H1 (cell line): ENCODE measurements around the gene CNPY4. TPM values are rescaled to one million over a fixed set of nuclear protein-coding genes. Genes with fewer than 3 reads are reported as not detected.

ENCODE experiments used
- CTCF ChIA-PET: fragments of 300-600 bp; sonication (Branson Sonifier 250); formaldehyde crosslinking; loops from one replicate; lab custom pipeline; 2021; ENCODE audit not compliant: partially characterized antibody; lab: Charles Lee
- POLR2A ChIA-PET: fragments of 300-600 bp; sonication (Branson Sonifier 250); formaldehyde crosslinking; loops from one replicate; lab custom pipeline; 2021; ENCODE audit warnings: inconsistent platforms; ENCODE audit not compliant: partially characterized antibody; lab: Charles Lee
- DNase-seq, 2 experiments: peaks; one replicate each; pipeline versions ENCODE4 v3.0.0 to v3.0.0-alpha.2; 2010 to 2022; ENCODE audit warnings: low spot score in 2 of 2, low read depth in 1 of 2, mixed read lengths in 1 of 2
- FAIRE-seq: peaks from 2 replicates; lab custom pipeline; 2011; peaks lifted over from hg19 to GRCh38; lab: Jason Lieb, UNC
- H2AFZ ChIP-seq: 2 replicates; pipeline ENCODE4 v1.8.1; 2012; ENCODE audit warnings: low read length, inconsistent platforms
- H2AK5ac ChIP-seq: 2 replicates; pipeline ENCODE4 v1.6.1; 2013; ENCODE audit warnings: low read depth, low read length
- H2BK120ac ChIP-seq: replicated peaks from 2 replicates; pipeline ENCODE3; 2013; ENCODE audit warnings: low read depth, low read length, inconsistent platforms
- H2BK12ac ChIP-seq: 2 replicates; pipeline ENCODE4 v1.6.1; 2013; ENCODE audit warnings: low read depth, low read length
- H2BK15ac ChIP-seq: 2 replicates; pipeline ENCODE4 v1.6.1; 2013; ENCODE audit warnings: low read length
- H2BK20ac ChIP-seq: 2 replicates; pipeline ENCODE4 v1.6.1; 2013; ENCODE audit warnings: low read length
- H2BK5ac ChIP-seq: 2 replicates; pipeline ENCODE4 v1.6.1; 2013; ENCODE audit warnings: low read depth, low read length
- H3K14ac ChIP-seq: 2 replicates; pipeline ENCODE4 v1.6.1; 2013; ENCODE audit warnings: inconsistent platforms; ENCODE audit not compliant: insufficient read length
- H3K18ac ChIP-seq: 2 replicates; pipeline ENCODE4 v1.6.1; 2013; ENCODE audit warnings: low read length; ENCODE audit errors: extremely low read depth
- H3K23ac ChIP-seq: 2 replicates; pipeline ENCODE4 v1.6.1; 2013; ENCODE audit warnings: inconsistent platforms; ENCODE audit not compliant: insufficient read length
- H3K23me2 ChIP-seq: 2 replicates; pipeline ENCODE4 v1.6.1; 2013; ENCODE audit warnings: low read depth, low read length
- H3K27ac ChIP-seq: 2 replicates; pipeline ENCODE4 v1.6.1; 2011; ENCODE audit warnings: low read depth, low read length, inconsistent platforms
- H3K27me3 ChIP-seq, 4 experiments: replicated peaks in 1 of 4; 1 replicate in 1 of 4; 2 replicates in 3 of 4; pipeline versions ENCODE4 v1.6.1 to v1.8.1; 2011 to 2013; ENCODE audit warnings: low read length in 3 of 4, mild to moderate bottlenecking in 3 of 4, inconsistent platforms in 2 of 4, mixed read lengths in 2 of 4, moderate library complexity in 1 of 4; ENCODE audit not compliant: control insufficient read depth in 3 of 4, insufficient read depth in 3 of 4; ENCODE audit errors: extremely low read depth in 1 of 4
- H3K36me3 ChIP-seq, 4 experiments: 2 replicates each; pipeline versions ENCODE4 v1.6.1 to v1.8.1; 2011 to 2013; ENCODE audit warnings: mild to moderate bottlenecking in 4 of 4, low read length in 3 of 4, moderate library complexity in 2 of 4, control low read depth in 1 of 4, inconsistent platforms in 1 of 4; ENCODE audit not compliant: insufficient read depth in 4 of 4, control insufficient read depth in 2 of 4
- H3K4ac ChIP-seq: replicated peaks from 2 replicates; pipeline ENCODE3; 2013; ENCODE audit warnings: low read length, low read depth, mixed read lengths, inconsistent platforms; ENCODE audit not compliant: insufficient read length
- H3K4me1 ChIP-seq, 4 experiments: replicated peaks in 1 of 4; 1 replicate in 1 of 4; 2 replicates in 3 of 4; pipeline versions ENCODE4 v1.6.1 to v1.8.1; 2011 to 2013; ENCODE audit warnings: low read length in 3 of 4, inconsistent platforms in 2 of 4, mixed read lengths in 1 of 4; ENCODE audit not compliant: insufficient read depth in 4 of 4, control insufficient read depth in 3 of 4
- H3K4me2 ChIP-seq, 2 experiments: 2 replicates each; pipeline versions ENCODE4 v1.6.1 to v1.8.1; 2011 to 2013; ENCODE audit warnings: low read depth in 2 of 2, low read length in 2 of 2, control low read depth in 1 of 2, inconsistent platforms in 1 of 2, mild to moderate bottlenecking in 1 of 2; ENCODE audit not compliant: insufficient read depth in 1 of 2
- H3K4me3 ChIP-seq, 4 experiments: fragments of 200-600, 300-600 bp in 1 of 4; sonication (generic), shearing (Covaris generic), sonication (Bioruptor Twin) in 1 of 4; 2 replicates each; pipeline versions ENCODE4 v1.5.1 to v1.8.1; 2011 to 2016; ENCODE audit warnings: low read length in 4 of 4, low read depth in 3 of 4, control low read depth in 2 of 4, inconsistent platforms in 2 of 4, mild to moderate bottlenecking in 2 of 4, mixed read lengths in 1 of 4, moderate library complexity in 1 of 4; ENCODE audit not compliant: insufficient read depth in 2 of 4; ENCODE audit errors: extremely low read depth in 1 of 4
- H3K56ac ChIP-seq: replicated peaks from 2 replicates; pipeline ENCODE3; 2013; ENCODE audit warnings: low read depth, mild to moderate bottlenecking, mixed read lengths, low read length, inconsistent platforms; ENCODE audit not compliant: insufficient read length
- H3K79me1 ChIP-seq: 2 replicates; pipeline ENCODE4 v1.6.1; 2013; ENCODE audit warnings: low read depth, low read length, control low read depth
- H3K79me2 ChIP-seq, 2 experiments: 2 replicates each; pipeline versions ENCODE4 v1.6.1 to v1.8.1; 2012 to 2013; ENCODE audit warnings: low read length in 2 of 2, mild to moderate bottlenecking in 2 of 2, inconsistent platforms in 1 of 2; ENCODE audit not compliant: insufficient read depth in 2 of 2, control insufficient read depth in 1 of 2
- H3K9ac ChIP-seq, 4 experiments: replicated peaks in 1 of 4; 1 replicate in 1 of 4; 2 replicates in 3 of 4; pipeline versions ENCODE4 v1.6.1 to v1.8.1; 2011 to 2013; ENCODE audit warnings: low read depth in 3 of 4, low read length in 3 of 4, control low read depth in 2 of 4, mild to moderate bottlenecking in 2 of 4, moderate library complexity in 2 of 4, inconsistent platforms in 1 of 4; ENCODE audit errors: extremely low read depth in 1 of 4
- H3K9me3 ChIP-seq, 2 experiments: 2 replicates each; pipeline versions ENCODE4 v1.6.1 to v1.8.1; 2012 to 2013; ENCODE audit warnings: mild to moderate bottlenecking in 2 of 2, moderate library complexity in 2 of 2, control low read depth in 1 of 2, inconsistent platforms in 1 of 2, low read depth in 1 of 2, low read length in 1 of 2, mixed read lengths in 1 of 2; ENCODE audit not compliant: insufficient read depth in 2 of 2
- H4K20me1 ChIP-seq, 2 experiments: replicated peaks in 1 of 2; 2 replicates each; pipeline versions ENCODE3 to v1.8.1; 2011 to 2013; ENCODE audit warnings: inconsistent platforms in 2 of 2, low read length in 2 of 2, mild to moderate bottlenecking in 1 of 2; ENCODE audit not compliant: insufficient read depth in 2 of 2, control insufficient read depth in 1 of 2
- H4K5ac ChIP-seq: 2 replicates; pipeline ENCODE4 v1.6.1; 2013; ENCODE audit warnings: low read length, low read depth, mixed read lengths, inconsistent platforms; ENCODE audit not compliant: insufficient read length
- H4K8ac ChIP-seq: 2 replicates; pipeline ENCODE4 v1.8.0; 2013; ENCODE audit warnings: mild to moderate bottlenecking, moderate library complexity, low read length, inconsistent platforms; ENCODE audit not compliant: insufficient read depth; ENCODE audit errors: extremely low read depth
- H4K91ac ChIP-seq: replicated peaks from 2 replicates; pipeline ENCODE3; 2013; ENCODE audit warnings: low read length, mixed read lengths, inconsistent platforms; ENCODE audit not compliant: insufficient read length
- CREB1 ChIP-seq: IDR thresholded peaks from 2 replicates; pipeline ENCODE4 v1.6.1; 2012; ENCODE audit warnings: inconsistent platforms
- GABPA ChIP-seq: IDR thresholded peaks from 2 replicates; pipeline ENCODE4 v1.6.1; 2011; ENCODE audit warnings: mild to moderate bottlenecking, low read length, moderate library complexity, borderline replicate concordance; ENCODE audit not compliant: insufficient read depth
- KDM5A ChIP-seq: fragments of 200-600 bp; IDR thresholded peaks from 2 replicates; pipeline ENCODE4 v1.7.1; 2012; ENCODE audit warnings: mild to moderate bottlenecking, low read length, inconsistent platforms, mixed read lengths
- POLR2AphosphoS5 ChIP-seq: IDR thresholded peaks from 2 replicates; pipeline ENCODE4 v1.6.1; 2011; ENCODE audit warnings: low read depth, low read length
- RBBP5 ChIP-seq: IDR thresholded peaks from 2 replicates; pipeline ENCODE4 v1.7.1; 2012; ENCODE audit warnings: low read depth, mild to moderate bottlenecking, inconsistent platforms, low read length, moderate library complexity, borderline replicate concordance
- RNF2 ChIP-seq: fragments of 200-900, 300-1000 bp; sonication (generic); IDR thresholded peaks from 2 replicates; pipeline ENCODE4 v1.7.1; 2016; ENCODE audit warnings: borderline replicate concordance, low read depth, mild to moderate bottlenecking, antibody characterized with exemption, low read length; ENCODE audit not compliant: poor library complexity, severe bottlenecking; ENCODE audit errors: missing control alignments
- SP1 ChIP-seq: IDR thresholded peaks from 2 replicates; pipeline ENCODE4 v1.6.1; 2011; ENCODE audit warnings: low read depth, low read length
- SUZ12 ChIP-seq: fragments of 200-600 bp; sonication (generic); IDR thresholded peaks from 2 replicates; pipeline ENCODE4 v1.6.1; 2012; ENCODE audit warnings: mild to moderate bottlenecking, inconsistent platforms, low read length, moderate library complexity, mixed read lengths
- WGBS, 2 experiments: shearing (Covaris generic) in 1 of 2; methylation state at CpG; one replicate each; pipeline versions ENCODE4 v1.1.6 to v1.1.7; 2013 to 2015; ENCODE audit warnings: low lambda C conversion rate in 2 of 2, mixed read lengths in 2 of 2, inconsistent platforms in 1 of 2, low coverage in 1 of 2, missing lambda C conversion rate in 1 of 2; ENCODE audit not compliant: insufficient replicate concordance in 2 of 2, insufficient coverage in 1 of 2, insufficient read length in 1 of 2; ENCODE audit errors: extremely low coverage in 1 of 2, missing lambda C conversion rate in 1 of 2; 5-methylcytosine and 5-hydroxymethylcytosine counted together
- polyA plus RNA-seq, 7 experiments: library from polyadenylated mRNA; depleted of rRNA in 3 of 7; stranded (reverse) in 5 of 7; unstranded in 2 of 7; fragments of >200 nt in 5 of 7; fragments of 200-250 nt in 2 of 7; gene quantifications; 1 replicate in 5 of 7; 2 replicates in 1 of 7; 4 replicates in 1 of 7; pipeline versions ENCODE4 v1.2.1 to v1.2.3, GENCODE V29; 2011 to 2013; ENCODE audit warnings: missing spikeins in 2 of 7, mixed read lengths in 2 of 7
- total RNA-seq: library from RNA; stranded (reverse); fragmentation: NEBNext Ultra II Directional; extraction: Animal tissue kit (Norgen Biotek cat#: 25700); gene quantifications from 2 replicates; pipeline ENCODE4 v1.2.1, GENCODE V29; 2021
- TF ChIP-seq, protein P1 (sequence below): IDR thresholded peaks from 2 replicates; pipeline ENCODE4 v1.6.1; 2012; ENCODE audit warnings: inconsistent platforms

CNPY4 gene
- total and polyA plus RNA-seq, 2 of the 8 experiments (the other 6 are each of a cell fraction or from before 2014, with no cell fraction given) = 10.2 to 15.3 TPM

DNA sequence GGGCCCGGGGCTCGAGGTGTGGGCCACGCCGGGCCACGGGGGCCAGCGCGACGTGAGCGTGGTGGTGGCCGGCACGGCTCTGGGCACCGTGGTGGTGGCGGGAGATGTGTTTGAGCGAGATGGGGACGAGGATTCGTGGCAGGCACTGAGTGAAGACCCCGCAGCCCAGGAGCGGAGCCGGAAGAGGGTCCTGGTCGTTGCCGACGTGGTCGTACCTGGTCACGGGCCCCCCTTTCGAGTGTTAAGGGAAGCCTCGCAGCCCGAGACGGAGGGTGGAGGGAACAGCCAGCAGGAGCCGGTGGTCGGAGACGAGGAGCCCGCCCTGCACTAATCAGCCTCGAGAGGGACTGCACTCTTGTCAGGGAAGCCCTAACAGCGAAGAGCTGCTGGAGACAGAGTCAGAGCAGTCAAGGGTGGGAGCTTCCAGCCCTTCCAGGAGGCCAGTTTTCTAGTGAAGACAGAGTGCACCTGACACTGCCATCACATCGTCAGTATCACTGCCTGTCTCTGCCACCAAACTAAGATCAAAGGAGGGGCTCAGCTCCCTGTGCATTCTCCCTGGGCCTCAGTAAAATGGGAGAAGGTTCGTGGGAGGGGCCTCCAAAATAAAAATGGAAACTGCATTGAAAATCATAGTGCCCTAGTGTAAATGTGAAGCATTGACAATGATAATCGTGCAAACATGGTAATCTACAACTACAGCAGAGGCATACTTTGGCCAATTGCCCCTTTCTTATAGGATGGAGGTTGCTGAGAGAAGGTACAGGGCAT is 8.6 kb downstream of the CNPY4 start:
- H4K5ac ChIP-seq = no peak overlapping the region
- WGBS, 2 experiments = 11% methylated on average over 26 of the region's 37 CpGs; no CpG with 5 or more reads in 1 of the 2 experiments
- no peak overlapping the region for H3K23ac ChIP-seq
- H3K4ac ChIP-seq = peak overlapping the region; percentile 91
- no peak for FAIRE-seq
- ChIA-PET CTCF (interaction anchor here (0.5 to 9.0 kb wide), 10 partner anchors 17 to 214 kb away, joined by 3 to 108 read pairs (median 4); partner anchors contain the start of genes AP4M1, GAL3ST4, GPC2 and LAMTOR4), POLR2A (interaction anchor here (0.6 to 4.1 kb wide), 20 partner anchors 8 to 53 kb away, joined by 3 to 68 read pairs (median 4); partner anchors contain the start of genes AP4M1, GAL3ST4, GPC2 and LAMTOR4)
- no peak overlapping the region for H2BK120ac ChIP-seq
- H3K27me3 ChIP-seq = peaks cover 0 to 11% (median 0%) of the 10 kb centered on the region in 4 experiments; a peak in 2 of 7 replicates
- DNase-seq = peak in 1 of 2 experiments; percentile 66
- no peak overlapping the region; the same call in 1 of the 2 replicates for H2BK12ac ChIP-seq
- peaks cover 0 to 8% (median 0%) of the 10 kb centered on the region in 4 experiments; a peak in 2 of 7 replicates for H3K4me1 ChIP-seq
- no peaks in the 10 kb centered on the region for H3K79me2 ChIP-seq
- no peak overlapping the region for H2AK5ac ChIP-seq
- H3K23me2 ChIP-seq = peaks cover 8% of the 10 kb centered on the region; the same call in 1 of the 2 replicates
- no peaks in the 10 kb centered on the region for H3K36me3 ChIP-seq
- peak overlapping the region; percentile 98 for H4K91ac ChIP-seq
- peak overlapping the region; percentile 84 to 90 (median 88) for H3K4me3 ChIP-seq
- no peak overlapping the region for H2BK5ac ChIP-seq
- H2BK15ac ChIP-seq = no peak overlapping the region; the same call in 1 of the 2 replicates
- H3K79me1 ChIP-seq = no peaks in the 10 kb centered on the region
- H4K20me1 ChIP-seq = no peaks in the 10 kb centered on the region
- peak overlapping the region; percentile 74 to 90 for H3K4me2 ChIP-seq
- H3K18ac ChIP-seq = peak overlapping the region; percentile 75
- no peak overlapping the region for H2BK20ac ChIP-seq
- H4K8ac ChIP-seq = 0 out of 2 replicates have a peak overlapping the region, but pooled peaks have one; percentile 73
- H2AFZ ChIP-seq = peak overlapping the region; percentile 4; the same call in 1 of the 2 replicates
- H3K56ac ChIP-seq = peak overlapping the region; percentile 10
- peak overlapping the region in 3 of 4 experiments; percentile 9 to 91 (median 24); a peak in 4 of 7 replicates for H3K9ac ChIP-seq
- H3K9me3 ChIP-seq = no peaks in the 10 kb centered on the region
- H3K27ac ChIP-seq = no peak overlapping the region
- H3K14ac ChIP-seq = no peak overlapping the region
- TF ChIP-seq RBBP5 = no peak; the same call in 1 of the 2 replicates
- no peak for TF ChIP-seq CREB1
- TF ChIP-seq, protein P1, sequence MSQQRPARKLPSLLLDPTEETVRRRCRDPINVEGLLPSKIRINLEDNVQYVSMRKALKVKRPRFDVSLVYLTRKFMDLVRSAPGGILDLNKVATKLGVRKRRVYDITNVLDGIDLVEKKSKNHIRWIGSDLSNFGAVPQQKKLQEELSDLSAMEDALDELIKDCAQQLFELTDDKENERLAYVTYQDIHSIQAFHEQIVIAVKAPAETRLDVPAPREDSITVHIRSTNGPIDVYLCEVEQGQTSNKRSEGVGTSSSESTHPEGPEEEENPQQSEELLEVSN = 0 out of 2 replicates have a peak, but pooled peaks have one; percentile 16
- no peak for TF ChIP-seq RNF2
- no peak for TF ChIP-seq KDM5A
- no peak; the same call in 1 of the 2 replicates for TF ChIP-seq SUZ12
- TF ChIP-seq SP1 = no peak
- no peak for TF ChIP-seq GABPA
- TF ChIP-seq POLR2AphosphoS5 = peak; percentile 20; the same call in 1 of the 2 replicates
